ENCODE data around the gene RBMS3. TPM values are rescaled to one million over a fixed set of nuclear protein-coding genes. Genes with fewer than 3 reads are reported as not detected.
"Not testable (repeated sequence)": the region's sequence is repeated elsewhere in the genome, so short reads cannot be mapped to it uniquely, and the experiment has no call there.

RBMS3 gene
- total and polyA plus RNA-seq, 3 donors from 2014 or later: 5.6 to 36.2 (median 19.7) TPM

DNA sequence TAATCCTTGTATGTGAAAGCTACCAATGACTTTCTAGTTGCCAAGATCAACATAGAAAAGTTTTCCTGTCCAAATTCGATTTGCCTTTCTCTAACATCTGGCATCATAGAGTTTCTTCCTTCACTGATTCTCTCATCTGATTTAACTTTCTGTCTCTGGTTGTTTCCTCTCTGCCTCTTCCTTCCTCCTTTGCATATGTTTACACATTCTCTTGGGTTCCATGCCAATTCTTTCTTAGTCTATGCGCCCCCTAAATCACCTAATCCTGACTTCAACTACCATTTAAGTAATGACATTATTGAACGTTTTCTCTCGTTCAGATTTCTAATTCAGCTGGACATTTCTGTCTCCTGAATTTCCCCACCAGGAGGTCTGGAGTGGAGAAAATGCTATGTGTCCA is 763.6 kb downstream of the RBMS3 start:
- Histone ChIP-seq H3K36me3 (ENCODE audit: low read depth, missing control alignments) (no peaks in the 10 kb centered on the region), H3K4me3 (no peak overlapping the region), H3K4me1 (no peaks in the 10 kb centered on the region), H3K27me3 (no peaks in the 10 kb centered on the region), H3K9me3 (no peaks in the 10 kb centered on the region), H3K27ac (no peak overlapping the region)
- TF ChIP-seq, protein P1, sequence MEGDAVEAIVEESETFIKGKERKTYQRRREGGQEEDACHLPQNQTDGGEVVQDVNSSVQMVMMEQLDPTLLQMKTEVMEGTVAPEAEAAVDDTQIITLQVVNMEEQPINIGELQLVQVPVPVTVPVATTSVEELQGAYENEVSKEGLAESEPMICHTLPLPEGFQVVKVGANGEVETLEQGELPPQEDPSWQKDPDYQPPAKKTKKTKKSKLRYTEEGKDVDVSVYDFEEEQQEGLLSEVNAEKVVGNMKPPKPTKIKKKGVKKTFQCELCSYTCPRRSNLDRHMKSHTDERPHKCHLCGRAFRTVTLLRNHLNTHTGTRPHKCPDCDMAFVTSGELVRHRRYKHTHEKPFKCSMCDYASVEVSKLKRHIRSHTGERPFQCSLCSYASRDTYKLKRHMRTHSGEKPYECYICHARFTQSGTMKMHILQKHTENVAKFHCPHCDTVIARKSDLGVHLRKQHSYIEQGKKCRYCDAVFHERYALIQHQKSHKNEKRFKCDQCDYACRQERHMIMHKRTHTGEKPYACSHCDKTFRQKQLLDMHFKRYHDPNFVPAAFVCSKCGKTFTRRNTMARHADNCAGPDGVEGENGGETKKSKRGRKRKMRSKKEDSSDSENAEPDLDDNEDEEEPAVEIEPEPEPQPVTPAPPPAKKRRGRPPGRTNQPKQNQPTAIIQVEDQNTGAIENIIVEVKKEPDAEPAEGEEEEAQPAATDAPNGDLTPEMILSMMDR (IDR thresholded peaks at IDR 0.05): no peak
- no peak for TF ChIP-seq POLR2A (IDR thresholded peaks at IDR 0.05)
- WGBS, 2 donors: 71 to 84% methylated on average over 4 of the region's 4 CpGs
- no peak for DNase-seq
- intact Hi-C loops (cut with DNase I; ENCODE audit: low total_unique reads): no loop called here

DNA sequence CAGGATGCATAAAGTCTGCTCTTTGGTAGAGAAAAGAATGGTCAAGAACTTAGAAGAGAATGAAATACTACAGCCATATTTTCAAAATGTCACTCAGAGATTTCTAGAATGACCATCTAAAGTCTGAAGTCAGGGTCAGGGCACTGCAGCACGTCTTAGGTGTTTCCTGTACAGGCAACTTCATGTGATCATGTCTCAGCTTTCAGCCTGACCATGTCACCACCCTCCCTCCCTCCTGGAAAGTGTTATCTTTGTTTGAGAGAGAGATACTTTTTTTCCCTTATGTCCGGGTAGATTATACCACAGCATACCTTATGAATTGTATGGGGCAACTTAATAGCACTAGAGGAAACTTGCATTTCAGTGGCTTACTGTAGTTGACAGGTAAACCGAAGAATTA is 767.6 kb downstream of the RBMS3 start:
- DNase-seq: no peak
- intact Hi-C loops (cut with DNase I; ENCODE audit: low total_unique reads): no loop called here
- Histone ChIP-seq H3K27ac (no peak overlapping the region), H3K9me3 (no peaks in the 10 kb centered on the region), H3K4me3 (no peak overlapping the region), H3K27me3 (no peaks in the 10 kb centered on the region), H3K4me1 (no peaks in the 10 kb centered on the region), H3K36me3 (ENCODE audit: low read depth, missing control alignments) (no peaks in the 10 kb centered on the region)
- 75 to 76% methylated on average over 3 of the region's 3 CpGs for WGBS, 2 donors
- no peak for TF ChIP-seq POLR2A (IDR thresholded peaks at IDR 0.05)
- TF ChIP-seq, protein P1 (IDR thresholded peaks at IDR 0.05): no peak

DNA sequence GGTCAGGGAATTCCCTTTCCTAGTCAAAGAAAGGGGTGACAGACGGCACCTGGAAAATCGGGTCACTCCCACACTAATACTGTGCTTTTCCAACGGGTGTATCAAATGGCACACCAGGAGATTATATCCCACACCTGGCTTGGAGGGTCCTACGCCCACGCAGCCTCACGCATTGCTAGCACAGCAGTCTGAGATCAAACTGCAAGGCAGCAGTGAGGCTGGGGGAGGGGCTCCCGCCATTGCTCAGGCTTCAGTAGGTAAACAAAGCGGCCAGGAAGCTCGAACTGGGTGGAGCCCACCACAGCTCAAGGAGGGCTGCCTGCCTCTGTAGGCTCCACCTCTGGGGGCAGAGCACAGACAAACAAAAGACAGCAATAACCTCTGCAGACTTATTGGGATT is 769.2 kb downstream of the RBMS3 start:
- H3K27ac ChIP-seq; H3K4me3 ChIP-seq; H3K4me1 ChIP-seq; H3K36me3 ChIP-seq (ENCODE audit: low read depth, missing control alignments); DNase-seq; H3K9me3 ChIP-seq; H3K27me3 ChIP-seq; intact Hi-C loops (cut with DNase I; ENCODE audit: low total_unique reads): not testable (repeated sequence)
- WGBS, 2 donors: 92% methylated on average over 9 of the region's 9 CpGs

DNA sequence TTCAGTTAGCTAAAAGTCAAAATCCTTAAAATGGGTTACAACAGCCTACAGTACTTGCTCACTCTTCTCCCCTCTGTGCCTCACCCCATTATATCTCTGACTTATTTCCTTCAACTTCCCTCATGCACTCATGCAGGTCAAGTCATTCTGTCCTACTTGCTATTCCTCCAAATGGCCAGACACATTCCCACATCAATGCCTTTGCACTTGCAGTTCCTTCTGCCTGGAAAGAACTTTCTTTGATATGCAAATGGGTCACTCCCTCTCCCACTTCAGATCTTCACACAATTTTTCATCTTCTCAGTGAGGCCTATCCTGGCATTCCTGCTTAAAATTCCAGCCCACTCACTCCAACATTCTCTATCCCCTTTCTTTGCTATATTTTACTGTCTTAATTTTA is 778.4 kb downstream of the RBMS3 start:
- Histone ChIP-seq H3K9me3 (no peaks in the 10 kb centered on the region), H3K27me3 (no peaks in the 10 kb centered on the region), H3K27ac (no peak overlapping the region), H3K36me3 (ENCODE audit: low read depth, missing control alignments) (no peaks in the 10 kb centered on the region), H3K4me1 (no peaks in the 10 kb centered on the region), H3K4me3 (no peak overlapping the region)
- intact Hi-C loops (cut with DNase I; ENCODE audit: low total_unique reads): no loop called here
- no peak for DNase-seq
- TF ChIP-seq POLR2A (IDR thresholded peaks at IDR 0.05): no peak
- TF ChIP-seq, protein P1 (IDR thresholded peaks at IDR 0.05): no peak

Small RNAs within 50 kb of the gene (small RNA-seq; reads per million reads assigned to genes)
- 0 reads per million in 2 donors for gene MTND4LP9
